NCI-H128 (cell line): ENCODE results near the gene C16orf82.
"Not testable (repeated sequence)": the region's sequence is repeated elsewhere in the genome, so short reads cannot be mapped to it uniquely, and the experiment has no call there.

ENCODE experiments used
- DNase-seq: peaks from one replicate; lab custom pipeline; 2025; ENCODE audit not compliant: unreplicated experiment; lab: John Stamatoyannopoulos, UW

The C16orf82 gene

DNA sequence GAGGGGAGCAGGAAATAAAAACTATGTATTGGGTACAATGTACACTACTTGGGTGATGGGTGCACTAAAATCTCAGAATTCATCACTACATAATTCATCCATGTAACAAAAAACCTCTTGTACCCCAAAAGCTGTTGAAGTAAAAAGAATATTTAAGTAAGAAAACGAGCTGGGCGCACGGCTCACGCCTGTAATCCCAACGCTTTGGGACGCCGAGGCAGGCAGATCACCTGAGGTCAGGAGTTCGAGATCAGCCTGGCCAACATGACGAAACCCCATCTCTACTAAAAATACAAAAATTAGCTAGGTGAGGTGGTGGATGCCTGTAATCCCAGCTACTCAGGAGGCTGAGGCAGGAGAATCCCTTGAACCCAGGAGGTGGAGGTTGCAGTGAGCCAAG lies 19.3 kb downstream of the C16orf82 start:
- not testable (repeated sequence) for DNase-seq

DNA sequence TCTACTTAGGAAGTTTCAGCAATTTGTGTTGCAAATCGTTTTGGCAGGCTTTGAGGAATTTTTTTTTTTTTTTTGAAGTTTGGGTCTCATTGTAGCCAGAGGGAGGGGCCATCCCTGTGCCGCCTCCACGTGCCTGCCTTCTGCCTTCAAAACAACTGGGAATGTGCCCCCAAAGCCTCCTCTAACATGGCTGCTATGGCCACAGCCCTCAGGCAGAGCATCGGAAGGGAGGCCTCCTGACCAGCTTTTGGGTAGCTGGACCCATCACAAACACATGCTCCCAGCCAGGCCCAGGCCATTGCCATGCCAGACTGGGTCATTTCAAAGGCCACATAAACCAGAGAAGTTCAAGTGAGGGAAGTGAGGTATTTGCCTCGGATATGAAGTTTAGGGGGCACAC lies 21.5 kb downstream of the C16orf82 start:
- DNase-seq, result no peak

DNA sequence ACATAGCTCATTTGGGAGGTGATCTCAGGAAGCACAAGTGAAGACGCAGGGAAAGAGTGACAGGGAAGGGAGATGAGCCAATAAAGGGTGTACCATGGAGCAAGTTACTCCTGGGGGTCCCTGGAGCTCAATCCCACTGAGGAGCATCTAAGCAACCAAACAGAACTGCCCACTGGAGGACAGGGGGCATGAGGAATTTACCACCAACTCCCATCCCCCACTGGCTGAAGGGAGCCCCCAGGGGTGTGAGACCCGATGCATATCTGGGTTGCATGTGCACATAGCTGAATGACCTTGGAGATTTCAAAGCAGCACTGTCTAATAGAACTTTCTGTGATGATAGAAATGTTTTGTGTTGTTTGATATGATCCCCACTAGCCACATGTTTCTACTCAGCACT lies 29.6 kb downstream of the C16orf82 start:
- no peak for DNase-seq

DNA sequence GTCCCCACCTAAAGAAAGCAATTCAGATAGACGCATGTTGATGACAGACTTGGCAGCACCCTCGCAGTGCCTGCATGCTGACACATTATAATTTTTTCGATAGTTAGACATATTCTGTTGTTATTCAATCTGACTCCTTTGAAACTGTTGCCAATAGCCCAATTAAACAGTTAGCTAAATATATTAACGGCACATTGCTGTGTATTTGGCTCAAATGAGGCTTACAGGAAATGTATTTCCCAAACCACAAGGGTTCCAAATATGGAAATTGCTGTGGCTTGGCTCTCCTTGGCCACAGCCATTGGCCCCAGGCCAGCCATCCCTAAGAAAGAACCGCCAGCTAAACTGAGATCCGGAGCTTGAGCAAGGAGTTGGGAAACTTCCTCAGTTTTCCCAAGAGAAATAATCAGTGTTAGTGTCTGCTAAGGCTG lies 31.1 kb downstream of the C16orf82 start:
- DNase-seq, result no peak

DNA sequence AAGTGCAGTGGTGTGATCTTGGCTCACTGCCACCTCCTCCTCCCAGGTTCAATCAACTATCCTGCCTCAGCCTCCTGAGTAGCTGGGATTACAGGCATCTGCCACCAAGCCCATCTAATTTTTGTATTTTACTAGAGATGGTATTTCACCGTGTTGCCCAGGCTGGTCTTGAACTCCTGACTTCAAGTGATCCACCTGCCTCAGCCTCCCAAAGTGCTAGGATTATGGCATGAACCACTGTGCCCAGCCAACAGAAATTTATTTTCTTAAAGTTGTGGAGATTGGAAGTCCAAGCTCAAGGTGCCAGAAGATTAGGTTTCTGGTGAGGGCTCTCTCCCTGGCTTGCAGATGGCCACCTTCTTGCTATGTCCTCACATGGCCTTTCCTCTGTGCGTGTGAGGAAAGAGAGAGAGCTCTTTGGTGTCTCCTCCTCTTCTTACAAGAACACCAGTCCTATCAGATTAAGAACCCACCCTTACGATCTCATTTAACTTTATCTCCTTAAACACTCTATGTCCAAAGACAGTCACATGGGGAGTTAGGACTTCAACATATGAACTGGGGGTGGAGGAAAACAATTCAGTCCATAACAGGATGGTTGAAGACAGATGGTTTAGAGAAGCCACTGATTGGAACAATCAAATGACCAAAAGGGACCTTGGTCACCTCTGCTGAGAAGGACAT lies 31.8 kb downstream of the C16orf82 start:
- no peak for DNase-seq

DNA sequence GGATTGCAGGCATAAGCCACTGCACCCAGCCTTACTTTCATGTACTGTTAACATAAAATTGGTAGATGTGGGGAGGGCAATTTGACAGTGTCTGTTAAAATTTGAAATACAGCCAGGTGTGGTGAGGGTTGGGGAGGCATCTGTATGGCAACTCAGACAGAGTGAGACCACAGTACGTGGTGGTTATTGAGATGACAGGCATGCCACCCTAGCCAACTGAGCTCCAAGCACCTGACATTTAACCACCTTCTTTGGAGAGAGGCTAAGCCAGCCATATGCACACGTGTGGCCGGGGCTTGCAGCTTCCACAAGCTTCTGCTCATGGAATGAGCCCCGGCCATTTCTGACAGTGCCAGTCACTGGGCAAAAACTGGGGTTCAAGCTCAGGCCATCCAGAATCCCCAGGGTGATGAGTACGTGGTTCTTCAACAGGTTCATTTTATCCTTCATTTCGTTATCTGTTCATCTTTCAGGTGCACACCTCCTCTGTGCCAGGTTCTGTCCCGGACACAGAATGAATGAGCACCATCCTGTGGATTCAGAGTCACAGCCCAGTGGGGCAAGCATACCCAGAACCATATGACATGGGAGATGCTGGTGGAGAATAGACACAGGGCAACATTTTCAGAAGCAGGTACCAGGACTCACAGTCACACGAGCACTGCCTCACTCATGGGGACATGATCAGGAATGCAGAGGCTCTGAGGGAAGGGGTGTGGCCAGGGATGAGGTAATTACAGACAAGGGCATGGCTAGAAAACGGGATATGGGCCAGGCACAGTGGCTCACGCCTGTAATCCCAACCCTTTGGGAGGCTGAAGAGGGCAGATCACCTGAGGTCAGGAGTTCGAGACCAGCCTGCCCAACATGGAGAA lies 36.2 kb downstream of the C16orf82 start:
- DNase-seq, result no peak

DNA sequence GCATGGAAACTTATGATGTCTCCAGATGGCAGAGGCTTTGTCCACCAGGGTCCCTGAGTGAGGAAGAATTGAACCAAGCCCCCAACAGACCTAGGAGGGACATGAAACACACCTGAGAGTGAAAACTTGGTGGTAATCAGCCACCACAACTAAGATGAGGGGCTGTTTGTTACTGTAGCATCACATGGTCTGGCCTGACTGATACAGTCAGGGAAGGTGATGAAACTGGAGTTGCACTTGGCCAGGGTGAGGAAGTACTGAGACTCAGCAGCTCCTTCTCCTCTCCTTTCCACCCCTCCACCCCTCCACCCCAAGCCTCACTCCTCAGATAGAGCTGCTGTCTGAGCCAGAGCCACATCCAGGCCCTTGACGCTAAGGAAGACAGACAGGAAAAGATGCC lies 37.2 kb downstream of the C16orf82 start:
- DNase-seq, result no peak

DNA sequence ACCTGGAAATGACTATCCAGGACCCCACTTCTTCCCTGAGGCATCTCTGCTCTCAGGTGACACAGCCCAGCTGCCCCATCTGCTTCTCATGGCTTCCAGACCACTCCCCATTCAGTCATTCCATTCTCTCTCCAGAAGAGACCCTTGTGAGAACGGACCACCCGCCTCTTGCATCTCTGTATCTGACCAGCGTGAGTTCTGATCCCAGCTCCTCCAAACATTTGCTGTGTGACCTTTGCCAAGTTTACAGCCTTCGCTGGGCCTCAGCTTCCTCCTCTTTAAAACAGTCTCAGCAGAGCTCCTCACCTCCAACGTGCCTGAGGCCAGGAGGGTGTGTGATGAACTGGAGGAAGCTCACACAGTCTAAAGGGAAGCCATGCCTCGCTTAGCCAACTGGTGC lies 39.6 kb downstream of the C16orf82 start:
- no peak for DNase-seq

DNA sequence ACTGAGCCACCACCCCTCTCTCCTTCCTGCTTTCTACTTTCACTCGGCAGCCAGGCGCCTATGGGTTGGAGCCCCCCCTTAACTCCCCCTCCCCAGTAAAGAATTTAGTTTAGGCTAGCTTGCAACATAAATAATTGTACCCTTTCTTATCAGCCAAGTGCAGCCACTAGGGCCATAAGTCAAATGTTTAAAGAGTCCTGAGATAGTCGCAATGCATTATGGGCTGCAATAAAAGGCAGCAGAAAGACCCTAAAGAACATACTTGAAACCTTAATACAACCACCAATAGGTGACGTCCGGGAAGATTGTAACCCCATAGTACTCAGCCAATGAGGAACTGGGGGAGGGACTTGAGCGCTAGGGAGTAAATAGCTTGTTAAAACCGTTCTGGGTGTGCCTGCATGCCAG lies 40.5 kb downstream of the C16orf82 start:
- no peak for DNase-seq

DNA sequence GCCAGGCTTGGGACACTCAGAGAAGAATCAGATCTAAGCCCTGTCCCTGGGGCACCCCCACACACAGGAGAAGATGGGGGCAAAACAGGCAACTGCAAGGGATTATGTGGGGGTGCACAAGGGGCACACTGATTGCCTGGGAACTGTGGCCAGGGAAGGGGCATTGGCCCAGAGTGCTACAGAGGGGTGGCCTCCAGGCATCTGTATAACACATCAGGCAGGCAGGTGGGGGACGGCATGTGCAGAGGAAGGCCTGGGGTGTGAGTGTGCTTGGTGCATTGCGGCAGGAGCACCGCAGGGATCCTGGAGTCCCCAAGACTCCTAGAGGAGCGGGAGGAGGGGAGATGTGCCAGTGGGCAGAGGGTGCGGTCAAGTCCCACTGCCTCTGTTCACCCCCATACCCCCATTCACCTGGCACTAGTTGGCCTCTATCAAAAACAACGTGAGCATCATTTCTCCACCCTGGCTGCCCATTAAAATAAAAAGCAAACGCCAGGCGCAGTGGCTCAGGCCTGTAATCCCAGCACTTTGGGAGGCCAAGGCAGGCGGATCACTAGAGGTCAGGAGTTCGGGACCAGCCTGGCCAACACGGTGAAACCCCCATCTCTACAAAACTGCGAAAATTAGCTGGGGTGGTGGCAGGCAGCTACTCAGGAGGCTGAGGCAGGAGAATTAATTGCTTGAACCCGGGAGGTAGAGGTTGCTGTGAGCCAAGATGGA lies 41.5 kb downstream of the C16orf82 start:
- no peak for DNase-seq

DNA sequence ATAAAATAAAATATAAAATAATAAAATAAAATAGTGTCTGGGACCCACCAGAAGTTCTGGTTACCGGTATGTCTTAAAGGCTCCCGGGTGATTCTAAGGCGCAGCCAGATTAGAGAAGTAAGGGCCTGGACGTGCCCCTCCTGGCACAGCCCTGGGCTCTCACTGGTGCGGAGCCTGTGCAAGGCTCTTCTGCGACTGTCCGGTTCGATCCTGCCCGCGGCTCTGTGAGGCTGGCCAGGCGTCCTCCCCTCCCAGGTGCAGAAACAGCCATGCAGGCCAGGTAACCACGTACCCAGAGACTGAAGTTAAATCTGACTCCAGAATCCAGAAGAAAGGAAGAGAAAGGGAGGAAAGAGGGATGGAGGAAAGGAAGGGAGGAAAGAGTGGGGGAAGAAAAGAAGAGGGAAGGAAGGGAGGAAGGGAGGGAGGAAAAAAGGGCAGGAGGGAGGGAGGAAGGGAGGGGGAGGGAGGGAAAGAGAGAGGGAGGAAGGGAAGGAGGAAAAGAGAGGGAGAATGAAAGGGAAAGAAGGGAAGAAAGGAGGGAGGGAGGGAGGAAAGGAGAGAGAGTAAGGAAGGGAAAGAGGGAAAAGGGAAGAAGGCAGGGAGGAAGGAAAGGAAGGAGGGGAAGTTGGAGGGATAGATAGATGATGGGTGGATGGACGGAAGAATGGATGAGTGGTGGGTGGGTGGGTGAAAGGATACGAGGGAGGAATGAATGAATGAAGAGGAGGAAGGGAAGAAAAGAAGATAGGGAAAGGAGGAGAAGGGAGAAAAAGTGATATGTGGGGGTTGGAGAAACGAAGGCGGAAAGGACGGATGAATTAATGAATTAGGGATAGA lies 42.3 kb downstream of the C16orf82 start:
- DNase-seq, result no peak

DNA sequence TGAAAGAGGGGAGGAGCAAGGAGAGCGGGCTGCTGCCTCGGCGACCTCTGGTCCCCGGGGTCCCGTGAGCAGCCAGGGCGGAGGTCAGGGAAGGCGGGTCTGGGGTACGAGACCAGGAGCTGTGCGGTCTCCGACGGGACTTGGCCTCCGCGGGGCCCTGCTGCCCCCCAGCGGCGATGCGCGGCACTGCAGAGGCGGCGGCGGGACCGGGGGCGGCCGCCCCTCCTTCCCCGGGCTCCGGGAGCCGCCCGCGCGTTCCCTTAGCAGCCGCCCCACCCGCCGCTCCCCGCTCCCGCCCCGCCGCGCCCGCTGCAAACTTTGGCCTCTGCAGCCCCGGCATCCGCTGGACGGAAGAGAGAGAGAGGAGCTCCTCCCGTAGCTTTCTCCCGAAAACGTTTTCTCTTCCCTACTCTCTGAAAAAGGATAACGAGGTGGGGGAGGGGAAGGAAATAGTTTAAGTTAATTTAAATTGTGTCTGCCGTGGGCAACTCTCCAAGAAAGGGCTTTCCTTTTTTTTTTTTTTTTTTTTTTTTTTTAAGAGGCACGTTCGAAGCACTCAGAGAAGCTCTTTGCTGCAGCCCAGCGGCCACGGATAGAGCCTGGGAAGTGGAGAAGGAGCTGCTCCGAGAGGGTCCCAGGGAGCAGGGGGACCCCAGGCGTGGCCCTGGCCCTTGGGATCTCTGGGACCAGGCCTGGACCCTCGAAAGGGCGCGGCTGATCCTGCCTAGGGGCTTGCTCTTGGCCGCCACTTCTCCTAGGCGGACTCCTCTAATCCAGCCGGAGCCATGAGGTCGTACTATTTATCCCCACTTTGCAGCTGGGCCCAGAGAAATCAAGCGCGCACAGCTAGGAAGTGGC lies 43.2 kb downstream of the C16orf82 start:
- no peak for DNase-seq

DNA sequence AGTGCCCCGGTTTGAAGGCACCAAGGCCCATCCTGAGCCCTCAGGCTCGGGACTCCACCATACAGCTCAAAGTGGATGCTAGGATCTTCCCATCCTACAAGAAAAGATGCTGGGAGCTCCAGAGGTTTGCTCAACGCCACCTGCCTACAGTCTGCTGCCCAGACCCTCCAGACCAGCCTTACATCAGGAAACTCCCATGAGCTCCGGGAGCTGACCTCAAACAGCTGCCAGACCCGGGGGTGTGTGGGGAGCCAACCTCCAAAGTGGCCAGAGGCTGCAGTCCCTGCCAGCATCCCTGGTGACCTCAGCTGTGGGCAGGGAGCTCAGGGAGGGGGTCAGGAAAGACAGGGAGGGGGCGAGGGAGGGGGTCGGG lies 43.8 kb downstream of the C16orf82 start:
- DNase-seq, result no peak

DNA sequence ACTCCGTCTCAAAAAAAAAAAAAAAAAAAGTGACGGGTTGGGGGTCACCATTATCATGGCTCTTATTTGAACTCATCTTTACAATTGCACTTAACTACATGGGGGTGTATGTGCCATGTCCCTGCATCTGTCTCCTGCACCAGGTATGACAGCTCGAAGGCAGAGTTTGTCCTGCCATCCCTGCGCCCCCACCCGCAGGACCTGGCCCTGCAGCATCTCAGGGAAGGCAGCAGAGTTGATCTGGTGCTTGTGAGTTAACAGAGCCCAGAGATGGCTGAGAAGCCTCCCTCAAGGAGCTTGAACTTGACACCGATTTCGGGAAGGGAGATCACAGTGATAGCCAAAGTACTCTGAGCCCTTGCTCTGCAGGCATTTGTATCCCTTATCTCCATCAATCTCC lies 44.8 kb downstream of the C16orf82 start:
- no peak for DNase-seq

DNA sequence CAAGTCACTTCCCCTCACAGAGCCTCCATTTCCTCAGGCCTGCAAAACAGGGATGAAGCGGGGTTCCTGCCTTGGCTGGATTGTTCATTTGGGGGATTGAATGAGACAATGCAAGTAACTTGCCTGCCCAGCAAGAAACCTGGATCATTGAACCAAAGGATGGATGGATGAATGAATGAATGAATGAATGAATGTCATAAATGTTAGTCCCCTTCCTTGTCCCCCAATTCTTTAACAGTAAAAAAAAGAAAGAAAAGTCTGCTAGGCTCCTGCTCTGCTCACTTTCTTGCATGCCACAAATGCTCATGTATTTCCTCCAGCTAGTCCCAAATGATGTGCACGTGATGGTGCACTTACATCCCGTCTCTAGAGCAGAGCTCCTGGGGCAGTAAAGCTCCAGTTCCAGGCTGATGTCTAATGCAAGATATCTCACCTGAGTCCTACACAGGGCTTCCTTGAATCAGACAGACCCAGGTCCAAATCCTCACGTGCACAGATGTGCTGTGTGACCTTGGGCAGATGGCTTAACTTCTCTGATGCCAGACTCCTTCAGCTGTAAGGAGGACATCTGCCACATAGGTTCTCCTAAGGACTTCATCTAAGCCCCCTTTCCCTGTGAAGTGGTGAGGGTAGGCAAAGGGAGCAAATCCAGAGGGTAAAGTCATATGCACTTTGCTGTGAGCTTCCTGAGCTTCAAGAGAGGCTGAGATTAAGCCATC lies 45.5 kb downstream of the C16orf82 start:
- DNase-seq, result no peak

DNA sequence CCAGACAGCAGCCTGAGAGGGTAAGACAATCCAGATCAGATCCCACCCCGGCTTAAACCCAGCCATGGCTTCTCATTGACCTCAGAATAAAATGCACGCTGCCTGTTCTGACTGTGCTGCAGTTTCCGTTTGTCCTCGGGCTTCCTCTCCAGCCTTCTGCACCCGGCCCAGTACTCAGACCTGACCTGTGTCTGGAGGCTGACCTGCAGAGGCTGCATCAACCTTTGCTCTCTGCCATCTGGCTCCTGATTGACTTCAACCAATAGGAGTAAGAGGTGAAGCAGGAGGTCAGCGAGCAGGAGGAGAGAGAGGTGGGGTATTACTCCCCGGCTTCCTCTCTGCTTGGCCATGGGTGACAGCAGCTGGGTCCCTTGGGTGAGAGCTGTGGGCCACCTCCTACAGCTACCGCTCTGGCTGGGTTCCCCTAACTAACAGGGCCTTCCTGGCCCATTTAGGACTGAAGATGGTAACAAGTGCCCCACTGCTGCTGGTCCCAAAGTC lies 46.7 kb downstream of the C16orf82 start:
- DNase-seq, result no peak

DNA sequence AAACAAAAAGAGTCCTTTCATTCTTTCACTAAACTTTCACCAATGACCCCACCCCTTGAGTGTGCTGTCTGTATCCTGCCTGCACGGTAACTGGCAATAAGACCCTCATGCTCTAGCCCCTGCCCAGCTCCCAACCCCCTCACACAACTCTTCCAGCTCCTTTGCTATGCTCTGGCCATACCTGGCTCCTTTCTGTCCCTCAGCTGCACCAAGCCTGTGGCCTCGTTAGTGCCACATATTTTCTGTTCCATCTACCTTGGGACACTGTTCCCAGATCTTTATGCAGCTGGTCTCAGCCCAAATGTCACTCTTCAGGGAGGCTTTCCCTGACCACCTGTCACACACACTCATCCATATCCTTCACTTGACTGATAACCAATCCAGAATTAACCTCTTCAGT lies 47.3 kb downstream of the C16orf82 start:
- DNase-seq, result no peak

DNA sequence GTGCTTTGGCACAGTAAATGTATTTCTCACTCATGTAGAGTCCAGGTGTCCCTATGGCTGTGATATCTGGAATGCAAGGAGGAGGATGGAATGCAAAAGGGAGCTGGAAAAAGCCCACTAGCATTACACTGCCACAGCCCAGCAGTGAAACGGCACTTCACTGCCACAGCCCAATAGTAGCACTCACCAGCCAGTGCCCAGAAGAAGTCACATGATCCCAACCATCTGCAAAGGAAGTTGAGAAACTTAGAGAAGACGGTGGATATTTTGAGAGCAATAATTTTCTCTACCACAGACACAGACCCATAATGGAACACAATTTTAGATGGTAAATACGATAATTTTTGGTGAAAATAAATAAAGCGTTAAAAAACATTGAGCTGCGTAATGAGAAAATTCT lies 51.8 kb downstream of the C16orf82 start:
- DNase-seq, result no peak
